Activated CD8-positive, alpha-beta memory T cell treated with anti-CD3 and anti-CD28 coated beads, Interleukin-2, amount 50 U/mL, for 1 hour (primary cell): Measurements from ENCODE around the gene MAST4.

Experiments used
- DNase-seq: peaks from one replicate; pipeline ENCODE4 v3.0.0-alpha.2; 2020; ENCODE audit errors: extremely low read depth

MAST4 gene

DNA sequence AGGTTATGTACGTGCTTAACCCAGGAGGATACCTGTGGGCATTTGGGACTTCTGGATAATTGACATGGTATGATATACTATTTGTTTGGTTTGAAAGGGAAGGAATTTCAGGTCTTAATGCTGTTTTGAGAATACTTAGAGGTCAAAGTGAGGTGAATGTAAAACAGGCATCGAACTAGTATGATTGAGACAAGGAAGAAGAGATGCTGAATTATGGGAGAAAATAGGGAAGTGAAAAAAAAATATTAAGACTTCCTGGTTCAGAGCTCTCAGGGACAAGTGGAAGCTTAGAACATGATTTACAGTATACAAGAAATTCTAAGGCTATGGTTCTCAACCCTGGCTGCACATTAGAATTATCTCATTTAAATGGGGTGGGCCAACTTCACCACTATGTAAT, 485.1 kb downstream of the MAST4 start:
- DNase-seq = no peak

DNA sequence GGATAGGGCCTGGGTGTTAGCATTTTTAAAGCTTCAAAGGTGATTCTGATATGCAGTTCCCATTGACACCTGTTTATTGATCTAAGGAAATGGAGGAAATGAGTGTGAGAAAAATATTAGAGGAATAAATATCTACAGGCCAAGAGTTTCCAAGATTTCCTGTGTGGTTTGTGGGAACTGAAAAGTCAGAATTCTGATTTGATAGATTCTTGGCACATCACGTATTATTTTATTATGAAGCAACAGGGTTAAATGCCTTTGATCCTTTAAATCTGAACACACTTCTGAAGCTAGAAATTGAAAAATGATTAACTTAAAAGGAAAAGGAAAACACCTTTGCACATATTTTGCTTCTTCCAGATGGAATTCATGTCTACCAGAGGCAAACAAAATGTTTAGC, 486.7 kb downstream of the MAST4 start:
- DNase-seq = no peak

DNA sequence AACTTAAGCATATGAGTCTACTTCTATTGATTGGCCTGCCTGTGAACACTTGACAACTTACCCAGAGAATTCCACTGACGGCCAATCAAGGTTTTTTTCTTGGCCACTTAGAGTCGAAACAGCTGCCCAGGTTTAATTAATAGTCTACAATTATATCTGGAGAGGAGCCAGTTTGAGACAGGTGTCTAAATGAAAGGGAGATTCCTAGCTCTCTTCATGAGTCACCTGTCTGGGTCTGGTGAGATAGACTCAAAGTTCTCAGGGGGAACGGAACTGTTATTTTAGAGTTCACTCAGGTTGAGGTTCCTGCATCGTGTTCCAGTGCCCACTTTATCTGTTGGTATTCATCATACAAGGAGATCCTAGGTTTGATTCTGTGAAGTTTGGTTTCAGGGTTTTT, 489.4 kb downstream of the MAST4 start:
- no peak for DNase-seq

DNA sequence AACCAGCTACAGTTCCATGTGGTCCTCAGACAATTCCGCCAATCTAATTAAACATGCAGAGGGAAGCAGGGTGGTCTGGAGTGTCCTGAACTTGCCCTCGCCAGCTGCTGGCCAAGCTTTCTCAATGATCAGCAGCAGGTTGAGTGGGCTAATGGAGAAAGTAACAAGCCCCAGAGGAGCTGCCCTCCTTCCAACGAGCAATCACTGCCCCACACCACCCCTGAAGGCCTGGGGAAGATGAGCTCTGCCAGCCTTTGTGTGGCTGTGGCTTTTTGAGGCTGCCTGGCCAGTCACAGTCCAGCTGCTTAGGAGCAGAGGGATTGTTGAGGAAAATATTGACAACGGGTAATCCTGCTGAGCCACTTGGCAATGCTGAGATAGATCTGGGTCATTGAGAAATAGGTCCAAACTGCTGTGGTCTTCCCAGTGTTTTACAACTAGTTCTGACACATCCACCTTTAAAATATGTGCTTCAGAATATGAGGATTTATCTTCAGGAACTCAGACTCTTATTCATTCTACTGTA, 493.1 kb downstream of the MAST4 start:
- DNase-seq = no peak

DNA sequence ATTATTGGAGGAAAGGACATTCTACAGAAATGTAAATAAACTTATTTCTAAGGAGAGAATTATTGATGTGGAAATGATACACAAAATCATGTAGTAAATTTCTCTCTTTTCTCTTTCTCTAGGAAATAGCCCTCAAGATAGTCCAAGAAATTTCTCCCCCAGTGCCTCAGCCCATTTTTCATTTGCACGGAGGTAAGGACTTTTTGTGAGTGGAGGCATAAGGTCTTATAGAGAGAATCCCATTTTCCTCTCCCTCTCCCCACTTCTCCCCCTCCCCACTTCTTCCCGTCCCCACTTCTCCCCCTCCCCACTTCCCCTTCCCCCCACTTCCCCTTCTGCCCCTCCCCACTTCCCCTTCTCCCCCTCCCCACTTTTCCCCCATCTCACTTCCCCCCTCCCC, 493.8 kb downstream of the MAST4 start:
- no peak for DNase-seq

DNA sequence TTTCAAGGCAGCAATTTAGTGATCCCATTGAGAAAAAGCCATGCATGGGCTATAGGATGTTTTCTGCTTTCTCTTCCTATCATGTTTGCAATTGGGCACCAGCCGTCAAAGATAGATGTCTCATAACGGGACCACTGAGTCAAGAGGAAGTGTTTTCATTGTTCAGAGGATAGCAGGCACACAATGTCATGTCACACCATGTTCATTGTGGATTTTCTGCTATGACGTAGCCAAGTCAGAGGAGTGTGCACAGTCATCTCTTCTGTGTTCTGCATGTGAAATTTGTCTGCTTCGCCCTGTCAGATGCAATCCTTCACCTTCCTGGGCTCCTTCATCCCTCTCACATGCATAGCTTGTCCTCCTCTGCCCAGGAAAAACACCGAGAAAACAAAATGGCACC, 494.4 kb downstream of the MAST4 start:
- no peak for DNase-seq

DNA sequence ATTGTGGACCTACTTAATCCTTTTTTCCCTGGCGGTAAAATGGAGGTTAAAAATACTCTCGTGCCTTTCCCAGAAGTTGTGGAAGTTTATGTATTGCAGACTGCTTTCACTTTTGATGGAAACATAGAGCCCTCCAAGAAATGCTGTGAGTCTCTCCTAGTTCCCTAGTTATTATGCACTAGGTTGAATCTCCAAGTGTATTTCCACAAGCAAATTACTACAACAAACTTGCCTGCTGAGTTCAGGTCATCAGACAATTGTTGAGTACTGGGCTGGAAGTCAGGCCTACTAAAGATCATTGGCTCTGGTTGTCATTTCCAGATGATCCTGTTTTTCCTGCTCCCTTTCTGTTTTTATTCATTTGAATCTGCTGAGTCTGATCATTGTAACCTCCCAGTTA, 496.3 kb downstream of the MAST4 start:
- no peak for DNase-seq

DNA sequence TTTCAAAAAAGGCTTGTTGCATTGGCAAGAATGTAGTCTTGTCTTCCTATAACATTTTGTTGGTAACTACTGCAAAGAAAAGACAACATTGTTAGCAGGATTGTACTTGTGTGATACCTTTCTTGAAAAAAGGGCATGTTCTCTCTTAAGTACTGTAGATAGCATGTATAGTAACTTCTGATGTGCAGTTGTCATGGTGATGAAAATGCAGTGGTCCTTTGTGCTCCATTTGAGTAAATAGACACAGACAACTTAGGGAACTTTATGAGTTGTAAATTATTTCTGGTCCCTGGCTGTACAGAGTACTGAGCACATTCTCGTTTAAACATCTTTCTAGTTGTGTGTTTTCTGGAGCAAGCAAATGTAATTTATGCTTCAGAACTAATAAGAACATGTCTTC, 497.1 kb downstream of the MAST4 start:
- no peak for DNase-seq

DNA sequence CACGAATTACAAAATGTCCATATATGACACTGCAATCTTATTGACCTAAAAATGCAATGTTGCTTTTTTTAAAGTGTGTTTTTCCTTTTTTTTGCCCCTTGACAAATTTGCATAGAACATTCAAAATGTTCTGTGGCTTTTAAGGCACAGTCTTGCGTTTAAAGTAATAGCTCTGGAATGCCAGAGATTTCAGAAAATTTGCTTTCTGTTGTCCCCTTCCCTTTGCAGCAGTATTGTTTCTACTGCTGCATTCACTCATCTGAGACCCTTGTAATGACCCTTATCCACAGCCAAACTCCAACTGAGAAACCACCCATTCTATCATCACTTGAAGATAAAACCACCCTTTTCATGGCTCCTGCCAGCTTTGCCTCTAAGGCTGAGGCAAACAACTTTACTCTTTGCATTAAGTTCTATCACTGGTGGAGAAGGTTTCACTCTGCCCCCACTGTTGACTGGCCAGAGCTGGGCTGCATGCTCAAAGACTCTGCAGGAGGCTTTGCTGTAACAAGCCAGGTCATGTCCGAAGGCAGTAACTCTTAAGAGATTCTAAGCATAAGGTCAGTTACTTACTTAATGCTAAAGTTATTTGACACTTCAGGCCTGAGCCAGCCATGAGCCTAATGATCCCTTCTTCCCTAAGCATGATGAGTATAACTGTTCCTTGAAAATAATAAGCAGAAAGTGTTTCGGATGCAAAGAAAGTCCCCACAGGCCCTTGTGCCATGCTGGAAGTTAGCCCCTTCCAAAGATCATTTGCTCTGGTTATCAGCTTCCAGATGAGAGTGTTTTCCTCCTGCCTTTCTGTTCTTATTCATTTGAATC, 498.5 kb downstream of the MAST4 start:
- DNase-seq = no peak

DNA sequence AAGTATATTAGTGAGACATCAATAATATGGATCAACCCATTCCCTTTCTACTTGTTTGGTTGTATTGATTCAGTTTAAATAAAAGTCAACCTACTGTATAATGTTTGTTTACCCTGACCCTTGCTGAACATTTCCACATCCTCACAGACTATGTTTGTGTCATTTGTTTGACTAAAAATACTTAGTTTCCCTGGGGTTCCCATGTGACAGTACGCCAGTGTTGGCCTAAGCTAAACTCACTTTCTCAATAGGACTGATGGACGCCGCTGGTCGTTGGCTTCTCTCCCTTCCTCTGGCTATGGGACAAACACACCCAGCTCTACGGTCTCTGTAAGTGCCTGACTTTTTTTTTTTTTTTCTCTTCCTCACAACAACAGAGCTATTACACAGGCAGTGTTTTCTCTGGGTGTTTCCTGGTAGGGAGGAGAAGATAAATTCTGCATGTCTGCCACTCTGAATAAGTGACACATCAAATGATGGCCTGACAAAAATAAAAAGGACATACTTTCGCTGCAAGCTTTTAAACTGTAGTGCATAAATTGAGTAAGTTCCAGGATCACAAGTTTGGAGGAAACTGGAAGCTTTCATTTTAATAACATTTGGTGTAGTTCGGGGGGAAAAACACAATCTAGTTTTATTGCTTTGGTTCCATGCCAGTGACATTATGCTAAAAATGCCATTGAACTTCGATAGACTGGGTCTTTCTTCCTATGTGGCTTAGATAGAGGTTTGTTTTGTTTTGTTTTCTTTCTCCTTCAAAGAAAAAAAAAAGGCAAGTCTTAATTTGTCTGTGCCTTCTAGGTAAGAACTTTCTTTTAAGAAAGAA, 499.4 kb downstream of the MAST4 start:
- DNase-seq = no peak

DNA sequence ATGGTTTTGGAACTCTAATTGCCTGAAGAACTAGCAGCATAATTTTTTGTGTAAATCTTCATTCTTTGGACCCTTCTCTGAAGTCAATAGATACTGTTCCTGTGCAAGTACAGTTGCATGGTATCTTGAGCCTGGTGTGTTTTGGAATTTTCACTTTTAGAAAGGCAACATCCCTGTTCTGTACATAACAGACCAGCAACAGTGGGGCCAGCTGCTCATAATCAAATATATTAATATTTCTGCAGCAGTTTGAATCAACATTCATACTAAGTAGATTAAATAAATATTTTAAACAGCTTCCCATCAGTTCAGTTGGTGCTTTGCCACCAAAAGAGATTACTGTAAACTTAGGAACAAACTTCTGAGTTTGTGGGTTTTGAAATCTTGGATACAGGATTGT, 502.5 kb downstream of the MAST4 start:
- DNase-seq = no peak

DNA sequence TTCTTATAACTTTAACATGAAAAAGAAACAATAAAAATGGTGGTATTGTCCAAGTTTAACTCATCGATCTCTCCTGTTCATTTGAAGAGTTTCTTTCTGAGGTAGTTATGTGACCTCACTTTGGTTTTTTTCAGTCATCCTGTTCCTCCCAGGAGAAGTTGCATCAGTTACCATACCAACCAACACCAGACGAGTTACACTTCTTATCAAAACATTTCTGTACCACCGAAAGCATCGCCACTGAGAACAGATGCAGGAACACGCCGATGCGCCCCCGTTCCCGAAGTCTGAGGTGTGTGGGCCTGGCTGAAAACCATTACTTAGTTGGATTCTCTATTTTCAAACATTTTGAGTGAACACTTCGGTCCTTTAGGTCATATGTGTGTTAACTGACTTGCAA, 504.1 kb downstream of the MAST4 start:
- DNase-seq = no peak

DNA sequence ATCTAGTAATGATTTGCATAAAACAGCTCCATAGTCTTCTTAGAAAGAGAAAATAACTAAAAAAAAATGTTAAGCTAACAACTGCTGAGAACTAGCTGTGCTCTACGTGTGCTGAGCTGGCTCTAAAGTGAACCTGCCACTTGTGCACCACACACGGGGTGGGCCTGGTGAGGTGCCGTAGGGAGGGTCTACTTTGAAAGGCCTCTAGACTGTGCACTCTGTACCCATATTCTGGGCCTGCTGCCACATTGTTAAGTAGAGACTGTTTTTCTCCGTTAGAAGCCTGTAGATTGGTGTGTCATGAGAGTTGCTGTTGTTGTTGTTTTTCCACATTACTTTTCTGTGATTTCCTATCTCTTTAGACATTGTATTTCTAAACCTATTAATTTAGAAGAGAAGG, 506.5 kb downstream of the MAST4 start:
- no peak for DNase-seq

DNA sequence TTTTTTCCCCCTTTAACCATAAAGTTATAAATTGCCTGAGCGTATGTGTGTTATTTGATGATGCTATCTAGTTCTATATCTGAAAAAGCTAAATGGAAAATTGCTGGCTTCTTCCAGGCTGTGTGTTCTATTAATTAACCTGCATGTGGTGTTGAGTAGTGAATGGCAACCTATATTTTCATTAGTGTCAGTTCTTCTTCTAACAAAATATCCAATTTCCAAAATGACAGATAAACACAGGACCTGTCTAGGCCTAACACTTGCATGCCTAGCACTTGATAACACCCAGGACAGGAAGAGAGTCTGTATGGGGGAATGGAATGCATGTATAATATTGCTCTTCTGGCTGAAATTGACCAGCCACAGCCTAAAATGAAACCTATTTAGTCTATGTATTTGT, 508.7 kb downstream of the MAST4 start:
- no peak for DNase-seq

DNA sequence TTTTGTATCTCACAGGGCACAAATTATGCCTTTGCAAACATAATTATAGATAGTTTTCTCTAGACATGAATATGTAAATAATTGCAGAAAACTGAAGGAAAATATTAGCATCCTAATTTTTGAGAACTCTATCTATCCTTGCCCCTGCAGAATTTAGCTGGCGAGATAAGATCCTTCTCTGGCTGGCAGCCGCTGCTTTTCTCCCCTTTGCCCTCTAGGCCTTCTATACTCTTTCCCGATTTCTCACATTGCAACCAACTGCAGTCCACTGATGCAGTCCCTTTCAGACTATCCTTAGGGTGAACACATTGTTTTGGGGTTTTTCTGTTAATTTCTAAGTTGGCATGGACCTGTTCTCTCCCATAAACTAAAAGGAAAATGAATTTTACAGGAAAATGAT, 509.1 kb downstream of the MAST4 start:
- DNase-seq = no peak

DNA sequence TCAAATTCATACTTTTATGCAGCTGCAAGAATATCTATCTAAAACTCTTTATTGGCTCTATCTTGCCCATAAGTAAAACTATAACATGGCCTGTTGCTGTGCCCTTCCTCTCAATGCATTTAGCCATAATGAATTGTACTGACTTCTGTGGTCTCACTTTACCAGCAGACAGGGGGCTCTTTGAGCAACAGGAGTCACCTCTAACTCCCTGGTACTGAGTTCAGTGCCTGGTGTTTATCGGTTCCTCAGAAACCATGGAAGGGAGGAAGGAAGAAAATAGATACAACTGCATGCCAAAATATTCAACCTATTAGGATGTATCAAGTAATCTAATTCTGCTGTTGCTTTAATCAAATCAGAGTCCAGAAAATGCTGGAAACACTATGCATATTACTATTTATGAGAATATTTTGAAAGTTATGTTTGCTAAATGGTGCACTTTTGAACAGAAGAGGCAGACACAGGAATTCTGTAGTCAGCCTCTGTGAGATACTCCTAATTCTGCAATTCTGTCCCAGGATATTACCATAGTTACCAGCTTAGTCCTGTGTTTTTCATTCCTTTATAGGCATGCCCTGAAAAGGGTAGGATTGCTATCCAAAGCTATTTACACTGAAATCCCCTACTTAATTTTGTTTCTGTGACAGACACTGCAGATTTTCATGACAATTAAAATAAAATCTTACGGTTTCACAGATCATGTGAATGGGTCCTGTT, 510.6 kb downstream of the MAST4 start:
- DNase-seq = no peak

DNA sequence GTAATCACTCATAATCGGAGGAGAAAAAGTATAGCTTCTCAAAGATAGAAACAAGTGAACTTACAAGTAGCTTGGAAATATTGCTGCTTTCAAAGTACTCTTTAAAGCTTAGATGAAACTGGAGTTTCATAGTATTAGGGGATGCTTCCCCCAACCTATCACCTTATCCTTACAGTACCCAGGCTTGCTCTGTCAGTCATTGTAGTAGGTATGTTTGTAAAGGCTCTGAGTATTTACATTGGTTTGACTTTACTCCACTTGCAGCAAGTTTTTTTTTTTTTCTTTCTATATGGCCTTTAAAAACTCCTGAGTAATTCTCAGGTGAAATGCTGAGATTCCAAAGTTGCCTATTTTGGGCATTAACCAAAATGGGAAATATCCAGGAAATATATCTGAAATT, 515.6 kb downstream of the MAST4 start:
- DNase-seq = no peak

DNA sequence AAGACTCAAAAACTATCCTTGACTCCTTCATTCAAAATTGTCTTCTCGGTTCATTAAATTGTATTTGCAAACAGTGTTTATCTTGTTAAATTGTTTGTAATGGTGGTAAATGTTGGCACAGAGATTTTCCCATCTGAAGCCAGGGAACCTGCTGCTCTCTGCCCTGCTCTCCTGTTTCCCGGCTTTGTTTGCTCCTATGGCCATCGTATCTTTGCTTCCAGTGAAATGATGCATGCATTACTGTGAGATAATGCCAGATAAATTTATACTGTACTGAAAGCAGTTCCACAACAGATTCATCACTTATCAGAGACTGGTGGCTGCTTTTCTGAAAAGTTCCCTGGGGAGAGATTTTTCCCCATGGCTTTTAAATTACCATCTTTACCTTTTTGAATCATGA, 519.1 kb downstream of the MAST4 start:
- DNase-seq = no peak

DNA sequence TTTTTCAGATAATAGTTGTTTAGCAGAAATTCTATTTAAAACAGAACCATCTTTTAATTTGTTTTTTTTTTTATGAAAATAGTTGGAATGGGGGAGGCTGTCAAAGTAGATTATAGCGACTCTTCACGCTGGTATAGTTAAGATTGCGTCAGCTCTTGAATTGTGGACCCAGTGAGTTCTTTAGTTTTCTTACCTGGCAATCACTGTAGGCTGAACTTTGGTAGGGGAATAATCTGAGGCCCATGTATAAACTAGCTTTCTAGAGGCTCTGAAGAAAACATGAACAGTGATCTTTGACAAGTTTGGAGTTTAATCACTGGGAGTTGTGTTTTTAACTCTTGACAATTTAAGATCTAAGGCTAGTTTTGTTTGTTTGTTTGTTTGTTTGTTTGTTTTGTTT, 519.6 kb downstream of the MAST4 start:
- DNase-seq = no peak

DNA sequence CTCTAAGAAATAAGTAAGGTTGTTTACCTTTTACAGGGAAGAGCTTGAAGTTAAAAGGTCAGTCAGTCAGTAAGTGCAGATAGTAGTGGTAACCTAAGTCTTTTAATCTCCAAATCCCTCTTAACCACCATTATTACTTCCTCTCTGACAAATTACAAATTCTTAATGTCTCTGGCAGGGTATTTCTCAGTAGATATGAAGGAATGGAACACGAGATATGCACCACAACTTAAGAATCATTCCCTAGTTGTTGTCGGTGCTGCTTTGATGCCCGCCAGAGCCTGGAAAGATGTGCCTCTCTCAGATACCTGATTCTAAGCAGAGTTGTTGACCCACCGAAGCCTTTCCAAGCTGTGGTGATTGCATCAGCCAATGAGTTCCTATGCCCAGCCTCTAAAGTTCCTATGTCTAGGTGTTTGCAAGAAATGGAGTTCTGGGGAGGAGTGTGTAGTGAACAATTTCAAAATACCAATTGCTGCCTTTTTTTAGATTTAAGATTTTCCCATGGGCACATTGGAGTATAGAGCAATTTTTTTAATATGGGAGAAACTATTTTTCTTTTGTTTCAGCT, 521.9 kb downstream of the MAST4 start:
- DNase-seq = no peak

DNA sequence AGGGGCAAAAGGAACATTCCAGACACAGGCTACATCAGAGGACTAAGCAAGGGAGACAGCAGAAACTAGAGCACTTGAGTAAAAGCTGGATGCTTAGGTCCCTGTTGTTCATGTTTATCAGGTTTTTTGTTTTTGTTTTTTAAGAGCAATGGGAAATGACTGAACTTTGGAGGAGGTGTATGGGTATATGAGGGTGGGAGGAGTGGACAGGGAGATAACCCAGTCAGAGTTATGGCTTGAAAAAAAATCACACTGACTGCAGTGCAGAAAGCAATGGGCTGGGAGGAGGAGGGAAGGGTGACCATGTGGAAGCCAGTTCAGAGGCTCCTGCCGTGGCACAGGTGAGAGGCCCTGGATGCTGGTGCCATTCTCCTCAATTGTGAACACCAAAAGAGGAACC, 522.8 kb downstream of the MAST4 start:
- no peak for DNase-seq

DNA sequence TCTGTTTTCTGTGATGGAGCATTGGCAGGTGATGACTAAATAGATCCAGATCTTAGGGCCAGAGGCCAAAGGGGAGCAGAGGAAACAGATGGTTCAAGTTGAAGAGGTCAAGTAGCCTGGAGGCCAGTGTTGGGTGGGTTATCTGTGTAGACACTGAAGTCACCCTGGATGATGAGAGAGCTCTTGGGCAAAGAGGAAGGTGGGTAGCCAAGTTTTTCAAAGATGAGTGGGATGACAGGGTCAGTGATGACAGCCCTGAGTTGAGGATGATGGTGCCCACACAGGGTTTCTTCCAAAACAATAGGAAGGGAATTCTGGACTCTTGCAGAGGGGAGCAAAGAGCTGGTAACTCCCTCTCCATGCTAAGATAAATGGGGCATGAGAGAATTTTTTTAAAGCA, 523.8 kb downstream of the MAST4 start:
- no peak for DNase-seq
